Adrenal gland (tissue), 12 donors: ENCODE results near the gene CWF19L1. TPM values are rescaled to one million over a fixed set of nuclear protein-coding genes. Genes with fewer than 3 reads are reported as not detected.
"Not testable (repeated sequence)": the region's sequence is repeated elsewhere in the genome, so short reads cannot be mapped to it uniquely, and the experiment has no call there.

Experiments used
- DNase-seq, 7 donors: peaks; one replicate each; pipeline ENCODE4 v3.0.0-alpha.2; 2019 to 2020
- H3K27ac ChIP-seq, 5 donors: fragments of 200-600 bp; sonication (generic) in 4 of 5; 1 replicate in 3 of 5; 2 replicates in 2 of 5; pipeline versions ENCODE4 v1.5.1 to v1.8.0; 2016 to 2020; ENCODE audit warnings: mild to moderate bottlenecking in 1 of 5
- H3K27me3 ChIP-seq: fragments of 200-600 bp; 2 replicates; pipeline ENCODE4 v1.8.0; 2021
- H3K36me3 ChIP-seq, 2 donors: fragments of 200-600 bp; replicated peaks in 1 of 2; 1 replicate in 1 of 2; 2 replicates in 1 of 2; pipeline versions ENCODE4 v1.5.1 to v1.8.0; 2018 to 2022
- H3K4me1 ChIP-seq, 2 donors: fragments of 200-600 bp; replicated peaks in 1 of 2; 1 replicate in 1 of 2; 2 replicates in 1 of 2; pipeline versions ENCODE4 v1.5.1 to v1.8.0; 2018 to 2021
- H3K4me3 ChIP-seq, 4 donors: fragments of 200-600 bp; sonication (generic) in 3 of 4; one replicate each; pipeline ENCODE4 v1.5.1; 2016 to 2018
- H3K9me3 ChIP-seq, 3 donors: fragments of 200-600 bp; sonication (generic) in 1 of 3; replicated peaks in 1 of 3; 1 replicate in 2 of 3; 2 replicates in 1 of 3; pipeline versions ENCODE4 v1.5.1 to v1.8.0; 2016 to 2021
- CTCF ChIP-seq, 6 experiments: fragments of 450-650 bp in 4 of 6; fragments of 200-600 bp in 2 of 6; sonication (generic) in 1 of 6; IDR thresholded peaks; 1 replicate in 5 of 6; 2 replicates in 1 of 6; pipeline versions ENCODE4 v1.5.1 to v1.8.0; 2016 to 2021; ENCODE audit warnings: antibody characterized with exemption in 6 of 6, mild to moderate bottlenecking in 2 of 6, moderate library complexity in 1 of 6
- POLR2A ChIP-seq, 2 donors: fragments of 450-650 bp; IDR thresholded peaks; one replicate each; pipeline ENCODE4 v1.6.1; 2017; ENCODE audit warnings: antibody characterized with exemption in 2 of 2, mild to moderate bottlenecking in 2 of 2, moderate library complexity in 1 of 2
- WGBS, 4 donors: extraction: QIAGEN DNeasy Blood & Tissue Kit in 2 of 4; methylation state at CpG; one replicate each; pipeline versions ENCODE4 v1.1.5 to v1.1.7; 2013 to 2017; 5-methylcytosine and 5-hydroxymethylcytosine counted together
- intact Hi-C, 2 donors: fragments of 100-400 bp; cut with DNase I; formaldehyde crosslinking; loops; one replicate each; pipeline versions ENCODE4 v1.14.1 to v1.15.0; 2022 to 2023
- polyA plus RNA-seq, 3 donors: library from polyadenylated mRNA; stranded (reverse); fragments of 200-250 nt in 2 of 3; fragments of 350-450 nt in 1 of 3; fragmentation: Illumina TruSeq in 1 of 3; extraction: RNeasy Lipid Tissue Mini Kit (QIAGEN cat#74804) in 1 of 3; gene quantifications; one replicate each; pipeline ENCODE4 v1.2.3, GENCODE V29; 2013 to 2014
- total RNA-seq, 9 donors: library from RNA; depleted of rRNA in 4 of 9; stranded (reverse); fragments of >200 nt in 4 of 9; fragments of 120-200 nt in 1 of 9; fragmentation: NEBNext Ultra II Directional in 1 of 9; extraction: Animal tissue kit (Norgen Biotek cat#: 25700) in 1 of 9; gene quantifications; one replicate each; pipeline versions ENCODE4 v1.1.0 to v1.2.4, GENCODE V29; 2013 to 2023
- donor health status: healthy with polysubstance abuse.
- donor health status: Bipolar disorder and iron deficiency.
- donor health status: DM: yes; HTN: yes; CAD: no.
- donor health status: DM: no; HTN: no; CAD: no.
- donor health status: DM: no; HTN: no; CAD: no.
- donor health status: DM: yes; HTN: yes; CAD: no.

The CWF19L1 gene
- total and polyA plus RNA-seq, 12 donors, result 10.9 to 24.1 (median 15.5) TPM

GRCh38 chr10:100282907-100283306 is 15.5 kb upstream of the CWF19L1 start:
- no peaks in the 10 kb centered on the region for H3K27me3 ChIP-seq
- no peak overlapping the region for H3K27ac ChIP-seq
- intact Hi-C loops, result no loop called here
- peaks cover 10 to 44% of the 10 kb centered on the region in 2 donors for H3K4me1 ChIP-seq
- H3K36me3 ChIP-seq, result peaks cover 0 to 27% of the 10 kb centered on the region in 2 donors
- no peaks in the 10 kb centered on the region for H3K9me3 ChIP-seq
- 87 to 96% (median 93%) methylated on average over 3 of the region's 3 CpGs for WGBS, 4 donors
- TF ChIP-seq POLR2A (IDR thresholded peaks at IDR 0.05), result no peak
- no peak for TF ChIP-seq CTCF (IDR thresholded peaks at IDR 0.05)
- H3K4me3 ChIP-seq, result no peak overlapping the region
- DNase-seq, result no peak

GRCh38 chr10:100276971-100277370 is 9.5 kb upstream of the CWF19L1 start:
- H3K36me3 ChIP-seq, result peaks cover 0 to 40% of the 10 kb centered on the region in 2 donors
- WGBS, 4 donors, result 88 to 91% methylated on average over 14 to 19 of the region's 31 CpGs; no CpG with 5 or more reads in 2 of the 4 donors

GRCh38 chr10:100265821-100266485 is 1.5 kb downstream of the CWF19L1 start:
- Histone ChIP-seq H3K27ac (no peak overlapping the region), H3K9me3 (no peaks in the 10 kb centered on the region), H3K36me3 (no peaks in the 10 kb centered on the region), H3K27me3 (no peaks in the 10 kb centered on the region), H3K4me1 (peaks cover 8 to 15% of the 10 kb centered on the region in 2 donors), H3K4me3 (no peak overlapping the region)
- intact Hi-C loops, result no loop called here
- 91 to 93% (median 93%) methylated on average over 15 of the region's 15 CpGs for WGBS, 4 donors
- TF ChIP-seq CTCF (IDR thresholded peaks at IDR 0.05), result no peak
- no peak for DNase-seq

More at GRCh38 chr10:100276971-100277370, 9.5 kb upstream of the CWF19L1 start:
- H3K4me1 ChIP-seq, DNase-seq, H3K27ac ChIP-seq, intact Hi-C loops, H3K27me3 ChIP-seq, H3K4me3 ChIP-seq, H3K9me3 ChIP-seq: not testable (repeated sequence)

- H3K9me3 ChIP-seq, result no peaks in the 10 kb centered on the region
- H3K4me1 ChIP-seq, result no peaks in the 10 kb centered on the region
- no peak for TF ChIP-seq CTCF (IDR thresholded peaks at IDR 0.05)
- no peaks in the 10 kb centered on the region for H3K27me3 ChIP-seq
- WGBS, 4 donors, result 87 to 97% (median 94%) methylated on average over 3 of the region's 3 CpGs
- no peak overlapping the region for H3K4me3 ChIP-seq
- H3K27ac ChIP-seq, result no peak overlapping the region
- H3K36me3 ChIP-seq, result peaks cover 0 to 70% of the 10 kb centered on the region in 2 donors
- no peak for DNase-seq
- intact Hi-C loops, result no loop called here
Observed at GRCh38 chr10:100254191-100254590, 13.2 kb downstream of the CWF19L1 start.

GRCh38 chr10:100253041-100253440 is 14.4 kb downstream of the CWF19L1 start:
- Histone ChIP-seq H3K4me1 (no peaks in the 10 kb centered on the region), H3K27ac (no peak overlapping the region), H3K9me3 (no peaks in the 10 kb centered on the region), H3K4me3 (no peak overlapping the region), H3K27me3 (no peaks in the 10 kb centered on the region), H3K36me3 (peaks cover 0 to 78% of the 10 kb centered on the region in 2 donors)
- no peak for DNase-seq
- intact Hi-C loops, result no loop called here
- TF ChIP-seq POLR2A (IDR thresholded peaks at IDR 0.05) (no peak), CTCF (IDR thresholded peaks at IDR 0.05) (no peak)
- WGBS, 4 donors, result 92 to 95% (median 94%) methylated on average over 5 of the region's 5 CpGs
